AG04450 (cell line): Measurements from ENCODE around the gene CNTNAP2. TPM values are rescaled to one million over a fixed set of nuclear protein-coding genes. Genes with fewer than 3 reads are reported as not detected.

Experiments used
- CTCF ChIA-PET: fragments of 300-600, 350-600 bp; formaldehyde crosslinking; extraction: SDS; loops from one replicate; lab custom pipeline; 2022; ENCODE audit warnings: antibody characterized with exemption, inconsistent platforms; lab: Charles Lee
- POLR2A ChIA-PET: fragments of 350-600 bp; formaldehyde crosslinking; extraction: SDS; loops from one replicate; lab custom pipeline; 2021; ENCODE audit warnings: antibody characterized with exemption, inconsistent platforms; lab: Yijun Ruan, JAX
- DNase-seq: peaks from one replicate; pipeline ENCODE4 v3.0.0-alpha.2; 2011; ENCODE audit warnings: low read depth, low spot score
- H3K27ac ChIP-seq: one replicate; pipeline ENCODE4 v1.5.1; 2012; ENCODE audit warnings: low read depth, low read length, control low read depth
- H3K27me3 ChIP-seq: one replicate; pipeline ENCODE4 v1.6.0; 2012; ENCODE audit warnings: low read length; ENCODE audit not compliant: control insufficient read depth, insufficient read depth
- H3K4me3 ChIP-seq: 2 replicates; pipeline ENCODE4 v1.5.1; 2011; ENCODE audit warnings: mild to moderate bottlenecking, low read depth, low read length, control low read depth
- H3K9me3 ChIP-seq: 2 replicates; pipeline ENCODE4 v1.5.1; 2012; ENCODE audit warnings: low read length; ENCODE audit not compliant: control insufficient read depth, insufficient read depth
- polyA plus RNA-seq: library from polyadenylated mRNA; depleted of rRNA; stranded (reverse); fragments of >200 nt; gene quantifications from 2 replicates; pipeline ENCODE4 v1.2.3, GENCODE V29; 2011
- TF ChIP-seq, protein P1 (sequence below): IDR thresholded peaks from 2 replicates; pipeline ENCODE4 v1.5.1; 2011; ENCODE audit warnings: low read depth, low read length, control low read depth, inconsistent platforms

Gene CNTNAP2
- polyA plus RNA-seq, 1 experiment, result not detected

DNA sequence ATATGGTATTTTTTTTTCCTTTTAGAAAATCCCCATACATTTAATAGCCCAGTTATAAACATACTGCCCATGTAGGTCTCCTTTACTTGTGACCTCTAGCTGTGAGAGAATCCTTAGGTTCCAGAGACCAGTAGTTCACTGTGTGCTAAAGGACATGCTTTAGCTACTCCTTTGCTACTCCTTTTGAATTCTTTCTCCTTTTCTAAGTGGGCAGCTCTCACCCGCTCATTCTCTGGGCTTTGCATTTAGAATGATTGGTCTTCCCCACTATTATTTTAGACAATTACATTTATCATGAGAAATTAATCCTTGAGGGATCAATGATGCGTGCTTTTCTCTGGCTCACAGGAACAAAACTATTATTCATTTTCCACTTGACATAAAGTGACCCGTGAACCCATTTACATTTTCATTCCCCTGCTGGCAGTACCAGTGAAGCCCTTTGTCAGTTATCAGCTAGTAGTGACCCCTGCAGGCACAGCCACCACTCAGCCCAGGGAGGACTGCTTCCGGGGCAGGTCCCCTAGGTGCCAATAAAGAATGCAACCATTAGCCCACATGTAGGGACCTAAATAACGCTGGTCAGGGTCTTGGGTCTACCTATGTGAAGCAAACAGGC, 844.3 kb downstream of the CNTNAP2 start:
- no peak for DNase-seq
- Histone ChIP-seq H3K9me3 (peaks cover 11% of the 10 kb centered on the region), H3K4me3 (no peak overlapping the region), H3K27me3 (no peaks in the 10 kb centered on the region), H3K27ac (no peak overlapping the region)
- POLR2A ChIA-PET, result no interaction called here
- TF ChIP-seq, protein P1, sequence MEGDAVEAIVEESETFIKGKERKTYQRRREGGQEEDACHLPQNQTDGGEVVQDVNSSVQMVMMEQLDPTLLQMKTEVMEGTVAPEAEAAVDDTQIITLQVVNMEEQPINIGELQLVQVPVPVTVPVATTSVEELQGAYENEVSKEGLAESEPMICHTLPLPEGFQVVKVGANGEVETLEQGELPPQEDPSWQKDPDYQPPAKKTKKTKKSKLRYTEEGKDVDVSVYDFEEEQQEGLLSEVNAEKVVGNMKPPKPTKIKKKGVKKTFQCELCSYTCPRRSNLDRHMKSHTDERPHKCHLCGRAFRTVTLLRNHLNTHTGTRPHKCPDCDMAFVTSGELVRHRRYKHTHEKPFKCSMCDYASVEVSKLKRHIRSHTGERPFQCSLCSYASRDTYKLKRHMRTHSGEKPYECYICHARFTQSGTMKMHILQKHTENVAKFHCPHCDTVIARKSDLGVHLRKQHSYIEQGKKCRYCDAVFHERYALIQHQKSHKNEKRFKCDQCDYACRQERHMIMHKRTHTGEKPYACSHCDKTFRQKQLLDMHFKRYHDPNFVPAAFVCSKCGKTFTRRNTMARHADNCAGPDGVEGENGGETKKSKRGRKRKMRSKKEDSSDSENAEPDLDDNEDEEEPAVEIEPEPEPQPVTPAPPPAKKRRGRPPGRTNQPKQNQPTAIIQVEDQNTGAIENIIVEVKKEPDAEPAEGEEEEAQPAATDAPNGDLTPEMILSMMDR, result no peak
- CTCF ChIA-PET, result no interaction called here

GRCh38 chr7:146961617-146962016, 845.0 kb downstream of the CNTNAP2 start:
- no peak overlapping the region for H3K27ac ChIP-seq
- H3K4me3 ChIP-seq, result no peak overlapping the region
- H3K27me3 ChIP-seq, result no peaks in the 10 kb centered on the region
- H3K9me3 ChIP-seq, result peaks cover 11% of the 10 kb centered on the region
- CTCF ChIA-PET, result no interaction called here
- POLR2A ChIA-PET, result no interaction called here
- TF ChIP-seq, protein P1, result no peak
- no peak for DNase-seq

GRCh38 chr7:146966274-146966673, 849.7 kb downstream of the CNTNAP2 start:
- CTCF ChIA-PET, result no interaction called here
- Histone ChIP-seq H3K4me3 (no peak overlapping the region), H3K9me3 (peaks cover 5% of the 10 kb centered on the region), H3K27me3 (no peaks in the 10 kb centered on the region), H3K27ac (no peak overlapping the region)
- TF ChIP-seq, protein P1, result no peak
- POLR2A ChIA-PET, result no interaction called here
- no peak for DNase-seq

DNA sequence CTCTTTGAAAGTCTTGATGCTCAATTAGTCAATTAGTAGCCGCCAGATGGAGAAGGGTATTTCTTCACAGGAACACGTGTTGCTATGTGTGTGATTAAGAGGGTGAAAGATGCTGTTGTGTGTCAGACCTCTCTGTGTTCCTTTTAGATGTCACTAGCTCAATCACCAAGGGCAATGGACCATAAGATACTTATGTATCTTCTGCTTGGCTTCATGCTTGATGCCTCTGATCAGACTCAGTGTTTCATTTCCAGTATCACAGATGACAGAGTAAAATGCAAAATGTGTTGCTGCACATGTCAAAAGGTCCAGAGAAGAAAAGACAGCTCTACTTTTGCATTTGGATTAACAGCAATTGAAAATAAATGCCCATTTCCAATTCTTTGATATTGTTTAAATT, 865.9 kb downstream of the CNTNAP2 start:
- ChIA-PET POLR2A (no interaction called here), CTCF (no interaction called here)
- no peak overlapping the region for H3K27ac ChIP-seq
- H3K27me3 ChIP-seq, result no peaks in the 10 kb centered on the region
- H3K4me3 ChIP-seq, result no peak overlapping the region
- TF ChIP-seq, protein P1, result no peak
- no peaks in the 10 kb centered on the region for H3K9me3 ChIP-seq
- no peak for DNase-seq

GRCh38 chr7:146991596-146991995, 875.0 kb downstream of the CNTNAP2 start:
- TF ChIP-seq, protein P1, result no peak
- no peak for DNase-seq
- H3K27me3 ChIP-seq, result no peaks in the 10 kb centered on the region
- H3K4me3 ChIP-seq, result no peak overlapping the region
- ChIA-PET POLR2A (no interaction called here), CTCF (no interaction called here)
- H3K27ac ChIP-seq, result no peak overlapping the region
- peaks cover 7% of the 10 kb centered on the region; the same call in 1 of the 2 replicates for H3K9me3 ChIP-seq
